ENCODE results near the gene CCDC63.
A peak's percentile ranks its signal among the peaks of the same experiment; 100 is the strongest.

CCDC63 gene

DNA sequence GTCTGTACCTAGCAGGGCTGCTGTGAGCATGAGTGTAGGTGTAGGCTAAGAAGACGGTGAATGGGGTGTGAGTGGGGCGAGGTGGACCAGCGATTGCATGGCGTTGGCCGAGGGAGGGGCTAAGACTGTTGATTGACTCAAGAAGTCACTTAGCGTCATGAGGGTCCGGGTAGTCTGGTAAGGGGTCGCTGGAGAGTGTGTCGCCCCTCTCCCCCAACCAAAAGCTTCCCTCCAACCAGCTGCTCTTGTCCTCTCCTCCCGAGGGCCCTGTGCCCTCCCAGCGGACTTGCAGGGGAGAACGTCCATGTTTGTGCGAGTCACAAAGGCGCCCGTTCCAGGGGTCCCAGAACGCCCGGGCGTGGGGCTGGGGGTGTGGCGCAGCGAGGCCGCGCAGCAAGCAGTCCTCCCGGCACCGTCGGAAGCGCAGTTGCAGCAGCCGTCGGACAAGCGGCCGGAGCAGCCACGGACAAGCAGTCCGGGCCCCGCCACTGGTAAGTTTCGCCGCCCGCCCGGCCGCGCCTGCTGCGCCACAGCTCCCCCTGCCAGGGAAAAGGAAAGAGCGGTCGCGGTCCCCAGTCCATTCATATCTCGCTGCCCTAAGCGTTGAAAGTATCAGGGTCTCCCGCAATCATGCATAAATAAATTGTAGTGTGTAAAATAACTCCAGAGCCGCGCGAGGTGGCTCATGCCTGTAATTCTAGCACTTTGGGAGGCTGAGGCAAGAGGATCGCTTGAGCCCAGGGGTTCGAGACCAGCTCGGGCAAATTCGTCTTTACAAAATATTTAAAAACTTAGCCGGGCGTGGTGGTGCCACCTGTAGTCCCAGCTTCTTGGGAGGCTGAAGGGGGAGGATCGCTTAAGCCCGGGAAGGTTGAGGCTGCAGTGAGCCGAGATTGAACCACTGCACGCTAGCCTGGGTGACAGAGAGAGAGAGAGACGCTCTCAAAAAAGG, at the start of gene CCDC63:
TSS of gene CCDC63 (plus strand) at position 373 of the 952 bp plus-strand sequence. CDS start 5,968 bp downstream, outside the sequence.
- no peak for DNase-seq

- DNase-seq, result no peak
These were observed 48.3 kb upstream of the CCDC63 start for GRCh38 chr12:110798461-110798860.

- no peak for DNase-seq
These were observed 44.3 kb upstream of the CCDC63 start for GRCh38 chr12:110802489-110802888.

DNA sequence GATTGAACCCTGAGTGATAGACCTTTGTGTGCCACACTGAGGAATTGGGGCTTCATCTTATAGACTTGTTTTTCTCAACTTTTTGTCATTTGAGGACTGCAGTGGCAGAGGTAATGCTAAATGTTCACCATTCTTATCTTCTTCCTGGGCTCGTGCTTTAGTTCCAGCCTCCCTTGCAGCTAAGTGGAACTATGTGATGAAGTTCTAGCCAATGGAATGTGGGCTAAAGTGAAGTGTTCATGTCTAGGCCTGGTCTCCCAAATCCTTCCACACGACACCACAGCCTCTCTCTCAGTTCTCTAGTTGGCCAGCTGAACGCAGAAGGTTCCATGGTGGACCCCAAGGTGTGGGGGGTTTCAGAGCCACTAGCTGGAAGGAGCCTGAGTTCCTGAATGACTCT, 42.4 kb upstream of the CCDC63 start:
- DNase-seq, result no peak

GRCh38 chr12:110807640-110808039, 39.1 kb upstream of the CCDC63 start:
- DNase-seq, result no peak

GRCh38 chr12:110809149-110809548, 37.6 kb upstream of the CCDC63 start:
- DNase-seq, result no peak

GRCh38 chr12:110811972-110812371, 34.8 kb upstream of the CCDC63 start:
- no peak for DNase-seq

- peak; percentile 21 for DNase-seq
These were observed 33.5 kb upstream of the CCDC63 start for GRCh38 chr12:110813285-110813684.

DNA sequence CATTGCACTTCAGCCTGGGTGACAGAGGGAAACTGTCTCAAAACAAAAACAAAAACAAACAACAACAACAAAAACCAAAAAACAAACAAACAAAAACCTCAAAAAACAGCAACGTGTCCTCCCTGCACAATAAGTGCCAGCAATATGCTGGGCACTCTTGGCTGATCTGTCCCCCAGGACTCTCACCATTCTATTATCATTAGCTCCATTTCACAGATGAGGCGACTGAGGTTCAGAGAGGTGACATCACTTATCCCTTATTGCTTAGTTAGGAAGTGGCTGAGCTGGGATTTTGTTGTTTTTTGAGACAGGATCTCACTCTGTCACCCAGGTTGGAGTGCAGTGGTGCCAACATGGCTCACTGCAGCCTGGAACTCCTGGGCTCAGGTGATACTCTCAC, 33.0 kb upstream of the CCDC63 start:
- DNase-seq, result no peak

DNA sequence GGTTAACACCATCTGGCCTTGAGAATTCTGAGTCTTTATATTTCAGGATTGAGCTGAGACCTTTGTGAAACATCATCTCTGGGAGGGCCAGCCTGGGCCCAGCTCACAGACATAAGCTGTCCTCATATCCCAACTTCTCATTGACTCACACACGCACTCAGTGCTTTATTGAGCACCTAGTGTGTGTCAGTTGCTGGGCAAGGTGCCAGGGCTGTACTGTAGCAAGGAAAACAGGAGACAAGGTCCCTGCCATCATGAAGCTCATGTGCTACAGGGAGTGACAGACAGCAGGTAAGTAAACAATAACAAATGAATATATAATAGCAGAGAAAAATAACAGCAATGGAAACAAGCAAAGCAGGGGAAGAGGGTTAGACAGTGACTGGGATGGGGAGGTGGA, 30.5 kb upstream of the CCDC63 start:
- DNase-seq, result no peak

DNA sequence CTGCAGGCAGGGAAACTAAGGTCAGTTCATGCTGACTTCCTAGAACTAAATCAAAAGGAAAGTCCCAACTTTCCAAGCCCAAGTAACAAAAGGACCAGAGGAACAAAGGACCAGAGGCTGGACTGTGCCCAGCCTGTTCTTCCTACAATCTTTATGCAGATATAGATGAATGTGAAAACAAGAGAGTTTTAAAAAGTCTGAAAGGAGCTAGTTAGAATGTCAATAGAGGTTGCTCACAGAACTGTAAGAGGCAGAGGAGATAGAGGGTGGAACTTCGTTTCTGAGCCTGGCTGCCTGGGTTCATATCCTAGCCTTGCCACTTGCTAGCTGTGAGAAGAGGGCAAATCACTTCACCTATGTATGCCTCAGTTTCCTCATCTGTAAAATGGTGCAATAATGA, 30.0 kb upstream of the CCDC63 start:
- DNase-seq, result no peak

GRCh38 chr12:110818511-110818910, 28.3 kb upstream of the CCDC63 start:
- no peak for DNase-seq

- no peak for DNase-seq
These were observed 27.6 kb upstream of the CCDC63 start for GRCh38 chr12:110819150-110819549.

DNA sequence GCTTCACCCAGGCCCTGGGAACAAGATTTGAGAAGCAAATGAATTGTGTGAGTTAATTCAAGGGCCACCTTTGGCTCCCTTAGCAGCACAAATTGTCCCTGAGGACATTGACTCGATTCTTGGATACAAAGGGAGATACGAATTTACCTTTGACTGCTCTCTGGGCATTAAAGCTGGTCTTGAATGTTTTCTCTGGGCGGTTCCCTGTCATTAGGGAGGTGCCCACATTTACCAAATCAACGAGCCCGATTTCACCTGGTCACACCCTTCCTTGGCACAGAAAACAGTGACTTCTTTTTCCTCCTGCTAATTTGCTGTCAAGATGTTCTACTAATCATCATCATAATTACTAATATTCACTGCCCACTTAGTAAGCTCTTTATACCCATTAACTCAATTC, 27.1 kb upstream of the CCDC63 start:
- DNase-seq, result no peak

DNA sequence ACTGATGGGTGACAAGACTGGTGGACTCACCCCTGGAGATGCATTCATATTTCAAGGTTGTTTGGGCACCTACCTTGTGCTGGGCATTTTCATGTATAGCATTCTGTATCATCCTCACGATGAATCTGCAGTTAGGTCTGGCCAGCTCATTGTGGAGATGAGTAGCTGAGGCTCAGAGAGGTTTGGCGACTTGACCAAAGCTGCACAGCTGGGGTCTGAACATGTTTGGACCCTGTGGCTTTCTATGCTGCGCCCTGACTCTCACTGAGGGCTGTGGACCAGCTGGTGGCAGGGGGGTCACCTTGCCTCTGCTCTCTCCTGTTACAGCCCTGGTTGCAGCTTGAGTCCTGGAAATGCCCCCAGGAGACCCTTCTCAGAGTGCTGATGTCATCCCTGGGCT, 24.9 kb upstream of the CCDC63 start:
- no peak for DNase-seq

DNA sequence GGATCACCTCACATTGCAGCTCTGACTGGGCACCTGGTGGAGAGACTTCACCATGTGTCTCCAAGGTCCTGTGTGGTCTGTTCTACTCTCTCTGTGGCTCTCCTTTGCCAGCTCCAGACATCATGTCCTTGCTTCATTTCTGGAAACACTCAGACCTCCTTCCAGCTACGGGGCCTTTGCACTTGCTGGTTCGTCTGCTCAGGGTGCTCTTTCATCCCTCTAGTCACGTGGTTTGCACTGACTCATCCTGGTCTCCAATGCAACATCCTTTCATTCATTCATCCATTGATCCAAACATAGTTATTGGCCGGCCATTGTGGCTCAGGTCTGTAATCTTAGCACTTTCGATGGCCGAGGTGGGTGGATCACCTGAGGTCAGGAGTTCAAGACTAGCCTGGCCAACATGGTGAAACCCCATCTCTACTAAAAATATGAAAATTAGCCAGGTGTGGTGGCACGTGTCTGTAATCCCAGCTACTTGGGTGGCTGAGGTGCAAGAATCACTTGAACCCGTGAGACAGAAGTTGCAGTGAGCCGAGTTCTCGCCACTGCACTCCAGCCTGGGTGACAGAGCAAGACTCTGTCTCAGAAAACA, 23.9 kb upstream of the CCDC63 start:
- DNase-seq, result no peak

GRCh38 chr12:110824342-110824741, 22.4 kb upstream of the CCDC63 start:
- no peak for DNase-seq

GRCh38 chr12:110825530-110825929, 21.3 kb upstream of the CCDC63 start:
- no peak for DNase-seq

- peak; percentile 65 for DNase-seq
These were observed 20.1 kb upstream of the CCDC63 start for GRCh38 chr12:110826592-110827200.

GRCh38 chr12:110829308-110829707, 17.5 kb upstream of the CCDC63 start:
- DNase-seq, result no peak

DNA sequence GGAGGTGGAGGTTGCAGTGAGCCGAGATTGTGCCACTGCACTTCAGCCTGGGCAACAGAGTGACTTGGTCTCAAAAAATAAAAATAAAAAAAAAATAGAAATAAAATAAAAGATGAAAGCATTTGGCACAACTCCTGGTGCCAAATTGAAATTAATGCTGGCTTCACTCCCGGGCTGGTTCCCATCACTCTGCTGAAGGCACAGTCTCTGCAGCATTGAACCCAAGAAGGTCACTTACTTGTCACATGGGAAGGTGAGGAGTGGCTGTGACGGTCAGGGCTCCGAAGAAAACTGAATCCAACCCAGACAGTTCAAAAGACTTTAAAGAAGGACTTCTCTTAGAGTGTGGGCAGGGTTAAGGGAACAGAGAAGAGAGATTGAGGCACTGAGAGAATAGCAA, 10.5 kb upstream of the CCDC63 start:
- DNase-seq, result no peak

DNA sequence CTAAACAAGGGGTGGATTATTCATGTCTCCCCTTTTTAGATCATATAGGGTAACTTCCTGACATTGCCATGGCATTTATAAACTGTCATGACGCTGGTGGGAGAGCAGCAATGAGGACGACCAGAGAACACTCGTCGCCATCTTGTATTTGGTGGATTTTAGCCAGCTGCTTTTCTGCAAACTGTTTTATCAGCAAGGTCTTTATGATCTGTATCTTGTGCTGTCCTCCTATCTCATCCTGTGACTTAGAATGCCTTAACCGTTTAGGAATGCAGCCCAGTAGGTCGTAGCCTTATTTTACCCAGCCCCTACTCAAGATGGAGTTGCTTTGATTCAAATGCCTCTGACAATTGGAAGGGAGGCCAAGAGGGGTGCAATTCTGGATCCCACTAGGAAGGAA, 5.8 kb upstream of the CCDC63 start:
- no peak for DNase-seq

DNA sequence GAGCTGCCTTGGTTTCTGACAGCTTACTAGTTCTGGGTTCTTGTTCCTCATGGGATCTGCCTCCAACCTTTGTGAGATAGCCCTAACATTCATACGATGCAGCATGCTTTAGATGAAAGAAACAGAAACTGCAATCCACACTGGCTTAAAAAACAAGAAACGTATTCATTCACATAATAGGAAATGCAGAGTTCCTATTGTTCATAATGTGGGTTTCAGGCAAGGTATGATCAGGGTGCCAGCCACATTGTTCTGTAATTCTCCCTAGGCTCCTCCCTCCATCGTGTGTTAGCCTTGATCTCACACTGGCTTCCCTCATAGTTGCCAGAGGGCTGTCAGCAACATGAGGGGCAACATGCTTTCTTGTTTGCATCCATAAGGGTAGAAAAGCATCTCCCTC, 2.7 kb upstream of the CCDC63 start:
- DNase-seq, result no peak
